ENCODE measurements around the gene WDR77. TPM values are rescaled to one million over a fixed set of nuclear protein-coding genes. Genes with fewer than 3 reads are reported as not detected.
A peak's percentile ranks its signal among the peaks of the same experiment; 100 is the strongest.

Gene WDR77
- total and polyA plus RNA-seq, 2 experiments from 2014 or later: 39.3 to 109 TPM

- TF ChIP-seq CTCF (IDR thresholded peaks at IDR 0.05; ENCODE audit: low read depth, low read length): peak; percentile 58
- peak overlapping the region; percentile 57 for H3K27ac ChIP-seq
- H3K36me3 ChIP-seq: peaks cover 32% of the 10 kb centered on the region
- H3K4me3 ChIP-seq: no peak overlapping the region
- peak; percentile 34 to 68 for DNase-seq (ENCODE audit: low read depth in 1 of 2, low spot score in 1 of 2)
- H3K4me1 ChIP-seq (ENCODE audit: low read depth): peaks cover 4% of the 10 kb centered on the region
- no peaks in the 10 kb centered on the region for H3K9me3 ChIP-seq (ENCODE audit: low read depth)
- H3K27me3 ChIP-seq: no peaks in the 10 kb centered on the region
These were observed 7.4 kb downstream of the WDR77 start for GRCh38 chr1:111441573-111442192.

- TF ChIP-seq CTCF (IDR thresholded peaks at IDR 0.05; ENCODE audit: low read depth, low read length): no peak
- Histone ChIP-seq H3K27me3 (no peaks in the 10 kb centered on the region), H3K36me3 (peaks cover 31% of the 10 kb centered on the region), H3K4me1 (ENCODE audit: low read depth) (peaks cover 4% of the 10 kb centered on the region), H3K27ac (no peak overlapping the region), H3K9me3 (ENCODE audit: low read depth) (no peaks in the 10 kb centered on the region), H3K4me3 (no peak overlapping the region)
- DNase-seq (ENCODE audit: low read depth in 1 of 2, low spot score in 1 of 2): no peak
These were observed 9.3 kb downstream of the WDR77 start for GRCh38 chr1:111439461-111440351.

GRCh38 chr1:111436726-111437125 is 12.3 kb downstream of the WDR77 start:
- Histone ChIP-seq H3K36me3 (peaks cover 11% of the 10 kb centered on the region), H3K27me3 (no peaks in the 10 kb centered on the region), H3K9me3 (ENCODE audit: low read depth) (no peaks in the 10 kb centered on the region), H3K4me3 (no peak overlapping the region), H3K4me1 (ENCODE audit: low read depth) (peaks cover under 1% of the 10 kb centered on the region), H3K27ac (no peak overlapping the region)
- TF ChIP-seq CTCF (IDR thresholded peaks at IDR 0.05; ENCODE audit: low read depth, low read length): no peak
- DNase-seq (ENCODE audit: low read depth in 1 of 2, low spot score in 1 of 2): no peak

- no peaks in the 10 kb centered on the region for H3K4me1 ChIP-seq (ENCODE audit: low read depth)
- no peak overlapping the region for H3K27ac ChIP-seq
- no peaks in the 10 kb centered on the region for H3K9me3 ChIP-seq (ENCODE audit: low read depth)
- peaks cover 3% of the 10 kb centered on the region for H3K36me3 ChIP-seq
- H3K4me3 ChIP-seq: no peak overlapping the region
- no peaks in the 10 kb centered on the region for H3K27me3 ChIP-seq
- TF ChIP-seq CTCF (IDR thresholded peaks at IDR 0.05; ENCODE audit: low read depth, low read length): no peak
- DNase-seq (ENCODE audit: low read depth in 1 of 2, low spot score in 1 of 2): no peak
These were observed 24.8 kb downstream of the WDR77 start for GRCh38 chr1:111424281-111424680.

GRCh38 chr1:111422546-111423391 is 26.3 kb downstream of the WDR77 start:
- Histone ChIP-seq H3K36me3 (peaks cover 3% of the 10 kb centered on the region), H3K9me3 (ENCODE audit: low read depth) (no peaks in the 10 kb centered on the region), H3K27ac (no peak overlapping the region), H3K27me3 (no peaks in the 10 kb centered on the region), H3K4me1 (ENCODE audit: low read depth) (no peaks in the 10 kb centered on the region), H3K4me3 (no peak overlapping the region)
- TF ChIP-seq CTCF (IDR thresholded peaks at IDR 0.05; ENCODE audit: low read depth, low read length): no peak
- DNase-seq (ENCODE audit: low read depth in 1 of 2, low spot score in 1 of 2): peak in 1 of 2 donors; percentile 3

Measured in cardiac muscle cell (in vitro differentiated cells and primary cell).